OCI-LY7 (cell line): ENCODE results near the gene HSD17B4.

Source experiments
- EZH2phosphoT487 ChIP-seq: fragments of 200-600 bp; sonication (generic); IDR thresholded peaks from 2 replicates; pipeline ENCODE4 v1.6.1; 2018; ENCODE audit warnings: low read depth, borderline replicate concordance, mild to moderate bottlenecking, mixed run types, antibody characterized with exemption, low read length, moderate library complexity, mixed read lengths
- TF ChIP-seq, protein P1 (sequence below): fragments of 200-600 bp; sonication (generic); conservative IDR thresholded peaks from 2 replicates; pipeline ENCODE4 v1.5.1; 2014; ENCODE audit warnings: mild to moderate bottlenecking, antibody characterized with exemption, low read length, moderate library complexity, mixed read lengths

DNA sequence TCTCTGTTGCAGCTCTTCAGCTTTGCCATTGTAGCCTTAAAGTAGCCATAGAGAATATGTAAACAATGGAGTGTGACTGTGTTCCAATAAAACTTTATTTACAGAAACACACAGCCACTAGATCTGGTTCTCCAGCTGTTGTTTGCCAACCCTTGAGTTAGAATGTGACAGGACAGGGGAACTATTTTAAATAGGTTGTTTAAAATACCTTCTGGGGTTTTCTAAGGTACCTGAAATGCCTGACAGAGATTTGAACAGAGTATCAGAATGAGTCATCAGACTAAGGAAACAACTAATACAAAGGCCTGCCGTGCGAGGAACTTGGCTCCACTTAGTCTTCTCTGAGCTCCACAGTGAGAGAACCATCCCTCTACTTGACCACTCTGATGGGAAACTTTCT is 85.4 kb downstream of the HSD17B4 start:
- TF ChIP-seq, protein P1, sequence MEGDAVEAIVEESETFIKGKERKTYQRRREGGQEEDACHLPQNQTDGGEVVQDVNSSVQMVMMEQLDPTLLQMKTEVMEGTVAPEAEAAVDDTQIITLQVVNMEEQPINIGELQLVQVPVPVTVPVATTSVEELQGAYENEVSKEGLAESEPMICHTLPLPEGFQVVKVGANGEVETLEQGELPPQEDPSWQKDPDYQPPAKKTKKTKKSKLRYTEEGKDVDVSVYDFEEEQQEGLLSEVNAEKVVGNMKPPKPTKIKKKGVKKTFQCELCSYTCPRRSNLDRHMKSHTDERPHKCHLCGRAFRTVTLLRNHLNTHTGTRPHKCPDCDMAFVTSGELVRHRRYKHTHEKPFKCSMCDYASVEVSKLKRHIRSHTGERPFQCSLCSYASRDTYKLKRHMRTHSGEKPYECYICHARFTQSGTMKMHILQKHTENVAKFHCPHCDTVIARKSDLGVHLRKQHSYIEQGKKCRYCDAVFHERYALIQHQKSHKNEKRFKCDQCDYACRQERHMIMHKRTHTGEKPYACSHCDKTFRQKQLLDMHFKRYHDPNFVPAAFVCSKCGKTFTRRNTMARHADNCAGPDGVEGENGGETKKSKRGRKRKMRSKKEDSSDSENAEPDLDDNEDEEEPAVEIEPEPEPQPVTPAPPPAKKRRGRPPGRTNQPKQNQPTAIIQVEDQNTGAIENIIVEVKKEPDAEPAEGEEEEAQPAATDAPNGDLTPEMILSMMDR: no peak
- no peak for TF ChIP-seq EZH2phosphoT487
